Right kidney (tissue), 1 donor: ENCODE measurements around the gene GPR157.
A peak's percentile ranks its signal among the peaks of the same experiment; 100 is the strongest.

ENCODE experiments used
- DNase-seq: peaks from one replicate; pipeline ENCODE4 v3.0.0-alpha.2; 2016

GPR157 gene

GRCh38 chr1:9087411-9088125, 41.3 kb downstream of the GPR157 start:
- DNase-seq = no peak

- DNase-seq = no peak
These were observed 42.1 kb downstream of the GPR157 start for GRCh38 chr1:9086796-9087195.

- DNase-seq = peak; percentile 41
These were observed 42.9 kb downstream of the GPR157 start for GRCh38 chr1:9086045-9086444.

- DNase-seq = no peak
These were observed 43.5 kb downstream of the GPR157 start for GRCh38 chr1:9085306-9085940.

GRCh38 chr1:9084906-9085305, 44.0 kb downstream of the GPR157 start:
- no peak for DNase-seq

GRCh38 chr1:9081473-9081872, 47.4 kb downstream of the GPR157 start:
- DNase-seq = no peak

GRCh38 chr1:9080705-9081291, 48.1 kb downstream of the GPR157 start:
- DNase-seq = no peak

GRCh38 chr1:9079988-9080704, 48.8 kb downstream of the GPR157 start:
- no peak for DNase-seq

- DNase-seq = no peak
These were observed 50.0 kb downstream of the GPR157 start for GRCh38 chr1:9078752-9079500.

- DNase-seq = no peak
These were observed 50.7 kb downstream of the GPR157 start for GRCh38 chr1:9078015-9078751.

GRCh38 chr1:9075022-9075421, 53.9 kb downstream of the GPR157 start:
- peak; percentile 25 for DNase-seq

GRCh38 chr1:9073143-9073542, 55.8 kb downstream of the GPR157 start:
- DNase-seq = no peak

GRCh38 chr1:9071554-9072235, 57.2 kb downstream of the GPR157 start:
- no peak for DNase-seq

GRCh38 chr1:9070486-9070885, 58.4 kb downstream of the GPR157 start:
- DNase-seq = no peak

GRCh38 chr1:9069326-9070100, 59.4 kb downstream of the GPR157 start, which contains the start of gene SLC2A5:
Gene SLC2A5 (minus strand): TSS chr1:9069635. CDS start chr1:9069536, 99 bp downstream.
- DNase-seq = no peak

- no peak for DNase-seq
These were observed 59.9 kb downstream of the GPR157 start for GRCh38 chr1:9068981-9069325.

GRCh38 chr1:9066945-9067807, 61.7 kb downstream of the GPR157 start:
- DNase-seq = no peak

GRCh38 chr1:9065213-9065751, 63.6 kb downstream of the GPR157 start:
- DNase-seq = no peak

- no peak for DNase-seq
These were observed 66.1 kb downstream of the GPR157 start for GRCh38 chr1:9062846-9063245.
